ENCODE data around the gene BANF1.

DNA sequence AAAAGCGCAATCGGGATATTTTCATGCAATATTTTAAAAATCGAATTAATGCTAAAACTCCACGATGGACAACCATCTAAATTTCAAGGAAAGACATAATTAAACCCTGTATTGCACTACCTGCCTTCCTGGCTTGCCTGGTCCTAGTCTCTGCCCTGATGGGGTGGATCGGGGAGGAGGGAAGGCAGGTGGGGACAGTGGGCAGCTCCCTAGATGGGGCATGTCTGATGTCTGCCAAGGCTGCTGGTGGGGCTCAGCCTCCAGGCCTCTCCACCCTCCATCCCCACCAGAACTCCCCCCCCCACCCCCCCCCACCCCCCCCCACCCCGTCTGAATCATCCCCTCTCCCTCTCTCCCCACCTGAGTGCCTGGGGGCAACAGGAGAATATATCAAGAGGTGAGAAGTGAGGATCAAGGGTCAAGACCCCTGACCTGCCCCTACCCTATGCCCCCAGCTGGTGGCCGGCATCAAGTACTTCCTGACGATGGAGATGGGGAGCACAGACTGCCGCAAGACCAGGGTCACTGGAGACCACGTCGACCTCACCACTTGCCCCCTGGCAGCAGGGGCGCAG, 10.2 kb downstream of the BANF1 start:
- TF ChIP-seq, protein P1, sequence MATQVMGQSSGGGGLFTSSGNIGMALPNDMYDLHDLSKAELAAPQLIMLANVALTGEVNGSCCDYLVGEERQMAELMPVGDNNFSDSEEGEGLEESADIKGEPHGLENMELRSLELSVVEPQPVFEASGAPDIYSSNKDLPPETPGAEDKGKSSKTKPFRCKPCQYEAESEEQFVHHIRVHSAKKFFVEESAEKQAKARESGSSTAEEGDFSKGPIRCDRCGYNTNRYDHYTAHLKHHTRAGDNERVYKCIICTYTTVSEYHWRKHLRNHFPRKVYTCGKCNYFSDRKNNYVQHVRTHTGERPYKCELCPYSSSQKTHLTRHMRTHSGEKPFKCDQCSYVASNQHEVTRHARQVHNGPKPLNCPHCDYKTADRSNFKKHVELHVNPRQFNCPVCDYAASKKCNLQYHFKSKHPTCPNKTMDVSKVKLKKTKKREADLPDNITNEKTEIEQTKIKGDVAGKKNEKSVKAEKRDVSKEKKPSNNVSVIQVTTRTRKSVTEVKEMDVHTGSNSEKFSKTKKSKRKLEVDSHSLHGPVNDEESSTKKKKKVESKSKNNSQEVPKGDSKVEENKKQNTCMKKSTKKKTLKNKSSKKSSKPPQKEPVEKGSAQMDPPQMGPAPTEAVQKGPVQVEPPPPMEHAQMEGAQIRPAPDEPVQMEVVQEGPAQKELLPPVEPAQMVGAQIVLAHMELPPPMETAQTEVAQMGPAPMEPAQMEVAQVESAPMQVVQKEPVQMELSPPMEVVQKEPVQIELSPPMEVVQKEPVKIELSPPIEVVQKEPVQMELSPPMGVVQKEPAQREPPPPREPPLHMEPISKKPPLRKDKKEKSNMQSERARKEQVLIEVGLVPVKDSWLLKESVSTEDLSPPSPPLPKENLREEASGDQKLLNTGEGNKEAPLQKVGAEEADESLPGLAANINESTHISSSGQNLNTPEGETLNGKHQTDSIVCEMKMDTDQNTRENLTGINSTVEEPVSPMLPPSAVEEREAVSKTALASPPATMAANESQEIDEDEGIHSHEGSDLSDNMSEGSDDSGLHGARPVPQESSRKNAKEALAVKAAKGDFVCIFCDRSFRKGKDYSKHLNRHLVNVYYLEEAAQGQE (IDR thresholded peaks at IDR 0.05; ENCODE audit: insufficient read depth in 1 of 2, low read depth in 2 of 2, low read length in 2 of 2) = no peak
- no peak for TF ChIP-seq TAF1 (IDR thresholded peaks at IDR 0.05; ENCODE audit: borderline replicate concordance, insufficient read depth, low read length)

Measured in PFSK-1 (cell line).